IMR-90 (cell line): ENCODE data around the gene KAT2B. TPM values are rescaled to one million over a fixed set of nuclear protein-coding genes. Genes with fewer than 3 reads are reported as not detected.

Source experiments
- ATAC-seq: fragments of 200-7000 bp; cut with Tn5 transposase; 2 replicates; pipeline ENCODE4 v1.9.1; 2020; ENCODE audit warnings: low read depth, mild to moderate bottlenecking, moderate library complexity
- BruUV-seq: library from RNA; stranded (reverse); fragments of 400-500 nt; replicated peaks from 2 replicates; lab custom pipeline; 2021; lab: Mats Ljungman, UMichigan
- CTCF ChIA-PET: fragments of 300-600 bp; formaldehyde crosslinking; extraction: SDS; loops from one replicate; lab custom pipeline; 2021; ENCODE audit warnings: antibody characterized with exemption; lab: Yijun Ruan, JAX
- POLR2A ChIA-PET: fragments of 300-600 bp; sonication (Branson Sonifier 250); formaldehyde crosslinking; loops from one replicate; lab custom pipeline; 2022; ENCODE audit warnings: antibody characterized with exemption; ENCODE audit not compliant: unreplicated experiment; lab: Charles Lee
- DNase-seq: peaks from one replicate; pipeline ENCODE4 v3.0.0; 2013
- H2AFZ ChIP-seq: replicated peaks from 2 replicates; pipeline ENCODE3; 2013; ENCODE audit warnings: low read length, mild to moderate bottlenecking; ENCODE audit not compliant: poor library complexity
- H2AK5ac ChIP-seq: 2 replicates; pipeline ENCODE4 v1.6.1; 2013; ENCODE audit warnings: low read depth, low read length, inconsistent platforms
- H2AK9ac ChIP-seq: replicated peaks from 2 replicates; pipeline ENCODE3; 2013; ENCODE audit warnings: mild to moderate bottlenecking, low read depth, low read length, moderate library complexity; ENCODE audit not compliant: poor library complexity
- H2BK120ac ChIP-seq: 2 replicates; pipeline ENCODE4 v1.6.1; 2013; ENCODE audit warnings: low read depth, low read length, inconsistent platforms
- H2BK15ac ChIP-seq: 3 replicates; pipeline ENCODE4 v1.6.1; 2013; ENCODE audit warnings: low read depth, low read length, inconsistent platforms
- H2BK20ac ChIP-seq: 2 replicates; pipeline ENCODE4 v1.6.1; 2013; ENCODE audit warnings: low read depth, mild to moderate bottlenecking, inconsistent platforms, low read length, moderate library complexity
- H2BK5ac ChIP-seq: 2 replicates; pipeline ENCODE4 v1.6.1; 2013; ENCODE audit warnings: mild to moderate bottlenecking, low read depth, low read length, inconsistent platforms; ENCODE audit not compliant: poor library complexity, severe bottlenecking
- H3K14ac ChIP-seq: replicated peaks from 2 replicates; pipeline ENCODE4 v1.6.1; 2013; ENCODE audit warnings: low read depth, low read length, inconsistent platforms
- H3K18ac ChIP-seq: 2 replicates; pipeline ENCODE4 v1.6.1; 2013; ENCODE audit warnings: low read depth, low read length, control low read depth
- H3K23ac ChIP-seq: 2 replicates; pipeline ENCODE4 v1.6.1; 2013; ENCODE audit warnings: low read depth, low read length, inconsistent platforms
- H3K27ac ChIP-seq: 2 replicates; pipeline ENCODE4 v1.5.1; 2013; ENCODE audit warnings: mild to moderate bottlenecking, control low read depth, low read length; ENCODE audit not compliant: insufficient read depth
- H3K27me3 ChIP-seq: 2 replicates; pipeline ENCODE4 v1.6.1; 2013; ENCODE audit warnings: low read length; ENCODE audit not compliant: control insufficient read depth, insufficient read depth
- H3K36me3 ChIP-seq: 2 replicates; pipeline ENCODE4 v1.6.1; 2013; ENCODE audit warnings: low read length, mixed read lengths; ENCODE audit not compliant: control insufficient read depth, insufficient read depth
- H3K4ac ChIP-seq: 2 replicates; pipeline ENCODE4 v1.6.1; 2013; ENCODE audit warnings: low read depth, low read length, inconsistent platforms
- H3K4me1 ChIP-seq: 2 replicates; pipeline ENCODE4 v1.6.1; 2013; ENCODE audit warnings: low read length, mixed read lengths; ENCODE audit not compliant: control insufficient read depth, insufficient read depth
- H3K4me2 ChIP-seq: 2 replicates; pipeline ENCODE4 v1.6.1; 2013; ENCODE audit warnings: low read depth, mild to moderate bottlenecking, control low read depth, low read length, moderate library complexity
- H3K4me3 ChIP-seq: 2 replicates; pipeline ENCODE4 v1.5.1; 2013; ENCODE audit warnings: low read depth, mild to moderate bottlenecking, control low read depth, low read length, moderate library complexity; ENCODE audit not compliant: insufficient read depth
- H3K56ac ChIP-seq: 2 replicates; pipeline ENCODE4 v1.6.1; 2013; ENCODE audit warnings: low read length, inconsistent platforms; ENCODE audit not compliant: insufficient read depth; ENCODE audit errors: extremely low read depth
- H3K79me1 ChIP-seq, 2 experiments: 2 replicates each; pipeline ENCODE4 v1.6.1; 2013; ENCODE audit warnings: low read length in 2 of 2, inconsistent platforms in 1 of 2, low read depth in 1 of 2
- H3K9ac ChIP-seq: 2 replicates; pipeline ENCODE4 v1.6.1; 2013; ENCODE audit warnings: low read depth, low read length, control low read depth
- H3K9me1 ChIP-seq: 2 replicates; pipeline ENCODE4 v1.6.1; 2013; ENCODE audit warnings: low read length, inconsistent platforms; ENCODE audit not compliant: insufficient read depth
- H3K9me3 ChIP-seq: 2 replicates; pipeline ENCODE4 v1.6.1; 2013; ENCODE audit warnings: low read length; ENCODE audit not compliant: control insufficient read depth, insufficient read depth
- H4K20me1 ChIP-seq: 2 replicates; pipeline ENCODE4 v1.6.1; 2013; ENCODE audit warnings: low read length, inconsistent platforms; ENCODE audit not compliant: insufficient read depth
- H4K5ac ChIP-seq: 2 replicates; pipeline ENCODE4 v1.6.1; 2013; ENCODE audit warnings: mild to moderate bottlenecking, low read depth, low read length, control low read depth
- H4K8ac ChIP-seq, 2 experiments: 2 replicates each; pipeline ENCODE4 v1.6.1; 2013; ENCODE audit warnings: low read depth in 2 of 2, low read length in 2 of 2, control low read depth in 1 of 2, inconsistent platforms in 1 of 2
- H4K91ac ChIP-seq: 2 replicates; pipeline ENCODE4 v1.6.1; 2013; ENCODE audit warnings: low read depth, low read length, inconsistent platforms; ENCODE audit not compliant: insufficient read depth
- CEBPB ChIP-seq: IDR thresholded peaks from 2 replicates; pipeline ENCODE4 v1.6.1; 2012; ENCODE audit warnings: low read depth, low read length, improper control_type of control experiment
- CTCF ChIP-seq: conservative IDR thresholded peaks from 2 replicates; pipeline ENCODE4 v1.5.1; 2012; ENCODE audit warnings: mild to moderate bottlenecking, low read depth, low read length, improper control_type of control experiment
- WGBS, 2 experiments: methylation state at CpG; one replicate each; pipeline versions ENCODE4 v1.1.5 to v1.1.7; 2013; ENCODE audit warnings: missing lambda C conversion rate in 2 of 2; ENCODE audit not compliant: insufficient read length in 1 of 2; ENCODE audit errors: extremely low coverage in 2 of 2; 5-methylcytosine and 5-hydroxymethylcytosine counted together
- dilution Hi-C: fragments of 300-500 bp; cut with HindIII; formaldehyde crosslinking; loops from one replicate; pipeline ENCODE4 v1.14.3; 2018; ENCODE audit warnings: low sequenced_read_pairs; ENCODE audit not compliant: unreplicated experiment
- in situ Hi-C: fragments of 300-500 bp; cut with MboI; formaldehyde crosslinking; loops from 3 replicates; pipeline ENCODE4 v1.14.3; 2019; ENCODE audit warnings: low sequenced_read_pairs, inconsistent platforms, mixed read lengths
- intact Hi-C: fragments of 100-400 bp; cut with micrococcal nuclease; formaldehyde crosslinking; loops from 2 replicates; pipeline ENCODE4 v1.10.0; 2022
- polyA plus RNA-seq, 3 experiments: library from polyadenylated mRNA; depleted of rRNA; stranded (reverse); fragments of >200 nt; gene quantifications; 2 replicates each; pipeline ENCODE4 v1.2.3, GENCODE V29; 2012; ENCODE audit warnings: low replicate concordance in 1 of 3
- total RNA-seq: library from RNA; depleted of rRNA; stranded (reverse); fragments of >200 nt; gene quantifications from 2 replicates; pipeline ENCODE4 v1.2.3, GENCODE V29; 2012
- TF ChIP-seq, protein P1 (sequence below): fragments of 150-350 bp; IDR thresholded peaks from 2 replicates; pipeline ENCODE4 v1.6.1; 2017; ENCODE audit warnings: mild to moderate bottlenecking, antibody characterized with exemption, low read length, low read depth

Gene KAT2B
- total and polyA plus RNA-seq, 2 of the 4 experiments (the other 2 are of a cell fraction) = 2.0 to 2.2 TPM

- dilution Hi-C loops = no loop called here
- no TSS peak for BruUV-seq
- intact Hi-C loops = no loop called here
- TF ChIP-seq CEBPB = peak; percentile 64
- TF ChIP-seq, protein P1, sequence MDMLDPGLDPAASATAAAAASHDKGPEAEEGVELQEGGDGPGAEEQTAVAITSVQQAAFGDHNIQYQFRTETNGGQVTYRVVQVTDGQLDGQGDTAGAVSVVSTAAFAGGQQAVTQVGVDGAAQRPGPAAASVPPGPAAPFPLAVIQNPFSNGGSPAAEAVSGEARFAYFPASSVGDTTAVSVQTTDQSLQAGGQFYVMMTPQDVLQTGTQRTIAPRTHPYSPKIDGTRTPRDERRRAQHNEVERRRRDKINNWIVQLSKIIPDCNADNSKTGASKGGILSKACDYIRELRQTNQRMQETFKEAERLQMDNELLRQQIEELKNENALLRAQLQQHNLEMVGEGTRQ = no peak
- TF ChIP-seq CTCF = no peak
- Histone ChIP-seq H3K14ac (no peak overlapping the region), H2BK15ac (no peak overlapping the region), H4K5ac (no peak overlapping the region), H3K23ac (no peak overlapping the region), H3K36me3 (no peaks in the 10 kb centered on the region), H2AK5ac (no peak overlapping the region), H2AFZ (no peak overlapping the region), H4K91ac (no peak overlapping the region), H3K27me3 (no peaks in the 10 kb centered on the region), H4K8ac (no peak overlapping the region), H3K4me1 (no peaks in the 10 kb centered on the region; the same call in 1 of the 2 replicates), H2BK5ac (no peak overlapping the region), H4K20me1 (no peaks in the 10 kb centered on the region), H3K9ac (no peak overlapping the region), H3K4ac (no peak overlapping the region), H3K79me1 (no peaks in the 10 kb centered on the region), H3K4me3 (no peak overlapping the region), H3K18ac (no peak overlapping the region), H2BK20ac (no peak overlapping the region), H3K27ac (no peak overlapping the region), H3K9me3 (no peaks in the 10 kb centered on the region), H3K4me2 (peak overlapping the region; percentile 9; the same call in 1 of the 2 replicates), H2BK120ac (no peak overlapping the region), H3K56ac (no peak overlapping the region), H2AK9ac (no peak overlapping the region), H3K9me1 (peaks cover 3% of the 10 kb centered on the region; the same call in 1 of the 2 replicates)
- in situ Hi-C loops = no loop called here
- DNase-seq (peak; percentile 5), ATAC-seq (peak; percentile 63)
- no CpG with 5 or more reads among the region's 6 CpGs for WGBS, 2 experiments
- CTCF ChIA-PET = no interaction called here
- POLR2A ChIA-PET = no interaction called here
Measured at GRCh38 chr3:20076296-20076997, 36.2 kb downstream of the KAT2B start.
